Skeletal muscle satellite cell (primary cell): ENCODE data around the gene DYNC1H1.
"Not testable (repeated sequence)": the region's sequence is repeated elsewhere in the genome, so short reads cannot be mapped to it uniquely, and the experiment has no call there.

ENCODE experiments used
- H3K27me3 ChIP-seq: 2 replicates; pipeline ENCODE4 v1.7.0; 2013; ENCODE audit warnings: low read length; ENCODE audit not compliant: control insufficient read depth, insufficient read depth
- H3K36me3 ChIP-seq: 2 replicates; pipeline ENCODE4 v1.7.0; 2013; ENCODE audit warnings: mild to moderate bottlenecking, control low read depth, low read length; ENCODE audit not compliant: insufficient read depth
- H3K4me1 ChIP-seq: 2 replicates; pipeline ENCODE4 v1.7.0; 2013; ENCODE audit warnings: low read length; ENCODE audit not compliant: control insufficient read depth, insufficient read depth
- H3K4me2 ChIP-seq: 2 replicates; pipeline ENCODE4 v1.7.0; 2013; ENCODE audit warnings: mild to moderate bottlenecking, low read length
- H3K4me3 ChIP-seq: 2 replicates; pipeline ENCODE4 v1.7.0; 2013; ENCODE audit warnings: low read length
- H3K9ac ChIP-seq: 2 replicates; pipeline ENCODE4 v1.7.0; 2013; ENCODE audit warnings: mild to moderate bottlenecking, low read depth, low read length, moderate library complexity
- H3K9me3 ChIP-seq: replicated peaks from 2 replicates; pipeline ENCODE4 v1.7.0; 2013; ENCODE audit warnings: mild to moderate bottlenecking, control low read depth, low read length

Gene DYNC1H1

GRCh38 chr14:101969481-101969880 lies 5.1 kb downstream of the DYNC1H1 start:
- no peak overlapping the region for H3K4me2 ChIP-seq
- H3K36me3 ChIP-seq = peaks cover 21% of the 10 kb centered on the region
- no peak overlapping the region for H3K4me3 ChIP-seq
- H3K9ac ChIP-seq = no peak overlapping the region
- no peaks in the 10 kb centered on the region for H3K27me3 ChIP-seq
- H3K4me1 ChIP-seq = peaks cover 46% of the 10 kb centered on the region
- H3K9me3 ChIP-seq = no peaks in the 10 kb centered on the region

GRCh38 chr14:101970830-101971400 lies 6.5 kb downstream of the DYNC1H1 start:
- H3K4me3 ChIP-seq = no peak overlapping the region
- no peaks in the 10 kb centered on the region for H3K27me3 ChIP-seq

GRCh38 chr14:101971458-101971857 lies 7.1 kb downstream of the DYNC1H1 start:
- not testable (repeated sequence) for H3K27me3 ChIP-seq, H3K9me3 ChIP-seq
- peak overlapping the region; percentile 76 for H3K4me2 ChIP-seq
- H3K36me3 ChIP-seq = peaks cover 25% of the 10 kb centered on the region
- H3K4me1 ChIP-seq = peaks cover 46% of the 10 kb centered on the region
- H3K4me3 ChIP-seq = peak overlapping the region; percentile 34
- peak overlapping the region; percentile 69 for H3K9ac ChIP-seq

More at GRCh38 chr14:101970830-101971400, 6.5 kb downstream of the DYNC1H1 start:
- Histone ChIP-seq H3K4me2 (peak overlapping the region; percentile 31), H3K9ac (no peak overlapping the region), H3K9me3 (no peaks in the 10 kb centered on the region), H3K36me3 (peaks cover 21% of the 10 kb centered on the region), H3K4me1 (peaks cover 46% of the 10 kb centered on the region)

- H3K9me3 ChIP-seq = no peaks in the 10 kb centered on the region
- no peaks in the 10 kb centered on the region for H3K27me3 ChIP-seq
- H3K4me1 ChIP-seq = peaks cover 42% of the 10 kb centered on the region
- peaks cover 33% of the 10 kb centered on the region for H3K36me3 ChIP-seq
- H3K9ac ChIP-seq = peak overlapping the region; percentile 76
- peak overlapping the region; percentile 81 for H3K4me2 ChIP-seq
- peak overlapping the region; percentile 49 for H3K4me3 ChIP-seq
Observed at GRCh38 chr14:101972126-101972866, 7.9 kb downstream of the DYNC1H1 start.

GRCh38 chr14:101973356-101973755 lies 9.0 kb downstream of the DYNC1H1 start:
- Histone ChIP-seq H3K4me3 (peak overlapping the region; percentile 49), H3K27me3 (no peaks in the 10 kb centered on the region), H3K36me3 (peaks cover 39% of the 10 kb centered on the region), H3K4me2 (peak overlapping the region; percentile 81), H3K9ac (peak overlapping the region; percentile 76), H3K4me1 (peaks cover 31% of the 10 kb centered on the region), H3K9me3 (no peaks in the 10 kb centered on the region)

- Histone ChIP-seq H3K27me3 (no peaks in the 10 kb centered on the region), H3K9ac (no peak overlapping the region), H3K4me1 (peaks cover 42% of the 10 kb centered on the region), H3K4me2 (no peak overlapping the region), H3K36me3 (peaks cover 41% of the 10 kb centered on the region), H3K4me3 (no peak overlapping the region), H3K9me3 (no peaks in the 10 kb centered on the region)
Observed at GRCh38 chr14:101975231-101975630, 10.9 kb downstream of the DYNC1H1 start.

- Histone ChIP-seq H3K27me3 (no peaks in the 10 kb centered on the region), H3K4me3 (no peak overlapping the region), H3K9ac (no peak overlapping the region), H3K4me2 (no peak overlapping the region), H3K4me1 (peaks cover 36% of the 10 kb centered on the region), H3K36me3 (peaks cover 55% of the 10 kb centered on the region), H3K9me3 (no peaks in the 10 kb centered on the region)
Observed at GRCh38 chr14:101977311-101978071, 13.1 kb downstream of the DYNC1H1 start.

GRCh38 chr14:101979666-101980065 lies 15.3 kb downstream of the DYNC1H1 start:
- peaks cover 23% of the 10 kb centered on the region for H3K4me1 ChIP-seq

GRCh38 chr14:101980251-101980650 lies 15.9 kb downstream of the DYNC1H1 start:
- Histone ChIP-seq H3K9ac (peak overlapping the region; percentile 43), H3K4me3 (no peak overlapping the region), H3K9me3 (no peaks in the 10 kb centered on the region), H3K4me1 (peaks cover 23% of the 10 kb centered on the region), H3K27me3 (no peaks in the 10 kb centered on the region), H3K36me3 (peaks cover 72% of the 10 kb centered on the region), H3K4me2 (peak overlapping the region; percentile 42)

More at GRCh38 chr14:101979666-101980065, 15.3 kb downstream of the DYNC1H1 start:
- Histone ChIP-seq H3K9ac (peak overlapping the region; percentile 43), H3K4me2 (no peak overlapping the region), H3K36me3 (peaks cover 72% of the 10 kb centered on the region), H3K27me3 (no peaks in the 10 kb centered on the region), H3K4me3 (no peak overlapping the region), H3K9me3 (no peaks in the 10 kb centered on the region)

GRCh38 chr14:101980700-101981099 lies 16.3 kb downstream of the DYNC1H1 start:
- no peak overlapping the region for H3K4me3 ChIP-seq
- H3K9me3 ChIP-seq = no peaks in the 10 kb centered on the region
- H3K4me2 ChIP-seq = peak overlapping the region; percentile 42
- H3K4me1 ChIP-seq = peaks cover 23% of the 10 kb centered on the region
- H3K27me3 ChIP-seq = no peaks in the 10 kb centered on the region
- H3K9ac ChIP-seq = peak overlapping the region; percentile 43
- peaks cover 77% of the 10 kb centered on the region for H3K36me3 ChIP-seq

GRCh38 chr14:101982621-101983020 lies 18.2 kb downstream of the DYNC1H1 start:
- Histone ChIP-seq H3K4me3 (no peak overlapping the region), H3K4me1 (peaks cover 23% of the 10 kb centered on the region), H3K36me3 (peaks cover 81% of the 10 kb centered on the region), H3K4me2 (no peak overlapping the region), H3K27me3 (no peaks in the 10 kb centered on the region), H3K9me3 (no peaks in the 10 kb centered on the region), H3K9ac (no peak overlapping the region)
